ENCODE measurements around the gene FGR. TPM values are rescaled to one million over a fixed set of nuclear protein-coding genes. Genes with fewer than 3 reads are reported as not detected.

The FGR gene
- polyA plus RNA-seq, 3 donors, result 371 to 1,340 (median 571) TPM

DNA sequence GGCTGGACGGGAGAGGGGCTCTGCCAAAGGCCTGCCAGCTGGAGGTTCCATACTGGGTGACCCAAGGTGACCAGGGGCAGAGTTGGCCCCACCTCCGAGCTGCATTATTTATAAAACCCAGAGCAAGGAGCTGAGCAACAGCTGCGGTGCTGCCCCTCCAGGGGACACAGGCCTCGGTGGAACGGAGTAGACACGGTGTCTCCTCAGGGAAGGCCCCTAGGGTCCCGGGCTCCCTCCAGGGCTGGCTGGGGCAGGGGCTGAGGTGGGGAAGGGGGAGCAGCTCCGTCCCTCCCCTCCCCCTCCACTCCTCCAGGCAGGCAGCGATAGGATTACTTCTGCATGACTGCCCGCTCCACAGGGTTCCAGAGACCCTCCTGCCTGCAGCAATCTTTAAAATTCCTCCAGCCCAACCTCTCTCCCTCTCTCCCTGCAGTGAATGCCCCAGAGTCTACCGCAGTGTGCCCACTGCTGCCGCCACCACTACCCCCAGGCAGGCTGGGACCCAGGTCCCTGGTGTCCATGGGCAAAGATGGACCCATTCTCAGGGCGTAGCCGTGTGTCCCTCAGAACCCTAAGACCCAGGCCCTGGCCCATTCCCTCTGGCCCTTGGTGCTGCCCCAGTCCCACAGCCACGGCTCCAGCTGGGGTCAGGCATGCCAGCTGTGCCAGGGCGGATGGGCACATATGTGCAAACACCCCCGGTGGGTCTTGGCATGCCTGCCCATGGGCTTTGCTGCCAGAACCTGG lies 41.9 kb downstream of the FGR start:
- H3K9me3 ChIP-seq (replicated peaks in 1 of 2; ENCODE audit: control insufficient read depth in 1 of 2, insufficient read depth in 1 of 2, low read length in 2 of 2), result no peaks in the 10 kb centered on the region
- WGBS (ENCODE audit: insufficient coverage), result 94% methylated on average over 11 of the region's 17 CpGs
- no peak overlapping the region for H3K9ac ChIP-seq (ENCODE audit: insufficient read depth, low read length, poor library complexity, severe bottlenecking)
- H3K27me3 Mint-ChIP-seq (ENCODE audit: low read depth in 3 of 3), result peaks cover 0 to 2% (median 0%) of the 10 kb centered on the region in 3 donors
- H3K4me1 ChIP-seq (ENCODE audit: control insufficient read depth in 1 of 2, insufficient read depth in 2 of 2, low read length in 2 of 2), result peaks cover 4 to 9% of the 10 kb centered on the region in 2 donors
- peaks cover 0 to 3% of the 10 kb centered on the region in 2 donors for H3K36me3 Mint-ChIP-seq
- no peaks in the 10 kb centered on the region for H3K27me3 ChIP-seq (ENCODE audit: control insufficient read depth in 2 of 2, insufficient read depth in 2 of 2, low read length in 2 of 2)
- H4K20me1 ChIP-seq (ENCODE audit: insufficient read depth, low read length), result peaks cover 32% of the 10 kb centered on the region
- H3K9me3 Mint-ChIP-seq, result no peaks in the 10 kb centered on the region
- TF ChIP-seq, protein P1, sequence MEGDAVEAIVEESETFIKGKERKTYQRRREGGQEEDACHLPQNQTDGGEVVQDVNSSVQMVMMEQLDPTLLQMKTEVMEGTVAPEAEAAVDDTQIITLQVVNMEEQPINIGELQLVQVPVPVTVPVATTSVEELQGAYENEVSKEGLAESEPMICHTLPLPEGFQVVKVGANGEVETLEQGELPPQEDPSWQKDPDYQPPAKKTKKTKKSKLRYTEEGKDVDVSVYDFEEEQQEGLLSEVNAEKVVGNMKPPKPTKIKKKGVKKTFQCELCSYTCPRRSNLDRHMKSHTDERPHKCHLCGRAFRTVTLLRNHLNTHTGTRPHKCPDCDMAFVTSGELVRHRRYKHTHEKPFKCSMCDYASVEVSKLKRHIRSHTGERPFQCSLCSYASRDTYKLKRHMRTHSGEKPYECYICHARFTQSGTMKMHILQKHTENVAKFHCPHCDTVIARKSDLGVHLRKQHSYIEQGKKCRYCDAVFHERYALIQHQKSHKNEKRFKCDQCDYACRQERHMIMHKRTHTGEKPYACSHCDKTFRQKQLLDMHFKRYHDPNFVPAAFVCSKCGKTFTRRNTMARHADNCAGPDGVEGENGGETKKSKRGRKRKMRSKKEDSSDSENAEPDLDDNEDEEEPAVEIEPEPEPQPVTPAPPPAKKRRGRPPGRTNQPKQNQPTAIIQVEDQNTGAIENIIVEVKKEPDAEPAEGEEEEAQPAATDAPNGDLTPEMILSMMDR (IDR thresholded peaks at IDR 0.05), result no peak
- H3K4me2 ChIP-seq (replicated peaks; ENCODE audit: extremely low read depth, low read length, poor library complexity, severe bottlenecking), result no peak overlapping the region
- H3K27ac ChIP-seq (ENCODE audit: low read depth in 1 of 2, low read length in 2 of 2), result no peak overlapping the region
- intact Hi-C loops (cut with micrococcal nuclease), result no loop called here
- H3K4me3 ChIP-seq (replicated peaks in 1 of 3; ENCODE audit: low read depth in 2 of 3, low read length in 3 of 3), result no peak overlapping the region
- no peak overlapping the region for H3K27ac Mint-ChIP-seq
- H3K4me3 Mint-ChIP-seq, result no peak overlapping the region
- no peak overlapping the region for H2AFZ ChIP-seq (ENCODE audit: insufficient read depth, low read depth, low read length, poor library complexity, severe bottlenecking)
- no peak for DNase-seq
- no peaks in the 10 kb centered on the region for H3K36me3 ChIP-seq (replicated peaks in 1 of 2; ENCODE audit: control insufficient read depth in 1 of 2, insufficient read depth in 2 of 2, low read length in 2 of 2)
- peaks cover 6% of the 10 kb centered on the region for H3K4me1 Mint-ChIP-seq
- no peaks in the 10 kb centered on the region for H3K79me2 ChIP-seq (ENCODE audit: insufficient read depth, low read length)

DNA sequence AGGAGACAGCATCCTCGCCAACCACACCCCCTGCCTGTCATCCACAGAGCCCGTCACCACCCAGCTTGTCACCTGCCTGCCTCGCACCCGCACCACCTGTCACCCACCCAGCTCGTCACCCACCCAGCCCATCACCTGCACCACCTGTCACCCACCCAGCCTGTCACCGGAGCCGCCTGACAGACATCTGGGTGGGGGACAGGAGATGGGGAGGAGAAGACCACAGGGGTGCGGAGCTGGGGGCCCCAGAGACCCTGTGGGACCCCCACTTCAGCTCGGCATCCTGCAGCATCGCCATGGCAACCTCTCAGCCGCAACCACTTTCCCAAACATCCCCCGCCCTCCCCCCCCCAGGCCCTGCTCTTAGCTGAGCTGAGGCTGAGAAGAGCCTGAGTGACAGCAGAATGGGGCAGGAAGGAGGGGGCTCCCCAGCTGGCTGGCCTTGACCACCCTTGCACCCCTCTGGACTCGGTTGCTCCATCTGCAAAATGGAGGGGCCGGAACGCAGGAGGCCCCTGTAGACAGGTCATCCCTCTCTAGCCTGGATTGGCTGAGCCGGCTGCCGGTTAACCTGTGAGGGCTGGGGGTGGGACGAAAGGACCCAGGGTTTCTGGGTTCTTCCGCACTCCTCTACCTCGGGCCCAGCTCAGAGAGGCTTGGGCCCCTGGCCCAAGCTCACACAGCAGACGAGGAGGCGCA lies 42.6 kb downstream of the FGR start:
- H3K9me3 ChIP-seq (replicated peaks in 1 of 2; ENCODE audit: control insufficient read depth in 1 of 2, insufficient read depth in 1 of 2, low read length in 2 of 2), result no peaks in the 10 kb centered on the region
- H3K27me3 ChIP-seq (ENCODE audit: control insufficient read depth in 2 of 2, insufficient read depth in 2 of 2, low read length in 2 of 2), result no peaks in the 10 kb centered on the region
- Mint-ChIP-seq H3K4me1 (peaks cover 2% of the 10 kb centered on the region), H3K27me3 (ENCODE audit: low read depth in 3 of 3) (no peaks in the 10 kb centered on the region), H3K27ac (no peak overlapping the region), H3K9me3 (no peaks in the 10 kb centered on the region), H3K4me3 (no peak overlapping the region), H3K36me3 (no peaks in the 10 kb centered on the region)
- no peak for DNase-seq
- intact Hi-C loops (cut with micrococcal nuclease), result no loop called here
- H2AFZ ChIP-seq (ENCODE audit: insufficient read depth, low read depth, low read length, poor library complexity, severe bottlenecking), result no peak overlapping the region
- TF ChIP-seq, protein P1 (IDR thresholded peaks at IDR 0.05), result no peak
- H3K4me1 ChIP-seq (ENCODE audit: control insufficient read depth in 1 of 2, insufficient read depth in 2 of 2, low read length in 2 of 2), result peaks cover 4 to 6% of the 10 kb centered on the region in 2 donors
- H3K27ac ChIP-seq (ENCODE audit: low read depth in 1 of 2, low read length in 2 of 2), result no peak overlapping the region
- no peak overlapping the region for H3K9ac ChIP-seq (ENCODE audit: insufficient read depth, low read length, poor library complexity, severe bottlenecking)
- H3K4me3 ChIP-seq (replicated peaks in 1 of 3; ENCODE audit: low read depth in 2 of 3, low read length in 3 of 3), result no peak overlapping the region
- H3K4me2 ChIP-seq (replicated peaks; ENCODE audit: extremely low read depth, low read length, poor library complexity, severe bottlenecking), result no peak overlapping the region
- H3K79me2 ChIP-seq (ENCODE audit: insufficient read depth, low read length), result no peaks in the 10 kb centered on the region
- H3K36me3 ChIP-seq (replicated peaks in 1 of 2; ENCODE audit: control insufficient read depth in 1 of 2, insufficient read depth in 2 of 2, low read length in 2 of 2), result no peaks in the 10 kb centered on the region
- 96% methylated on average over 12 of the region's 22 CpGs for whole genome bisulfite sequencing (ENCODE audit: insufficient coverage)
- peaks cover 25% of the 10 kb centered on the region for H4K20me1 ChIP-seq (ENCODE audit: insufficient read depth, low read length)

Measured in CD14-positive monocyte (primary cell).